ENCODE measurements around the gene SMTN.
"Not testable (repeated sequence)": the region's sequence is repeated elsewhere in the genome, so short reads cannot be mapped to it uniquely, and the experiment has no call there.

Gene SMTN

DNA sequence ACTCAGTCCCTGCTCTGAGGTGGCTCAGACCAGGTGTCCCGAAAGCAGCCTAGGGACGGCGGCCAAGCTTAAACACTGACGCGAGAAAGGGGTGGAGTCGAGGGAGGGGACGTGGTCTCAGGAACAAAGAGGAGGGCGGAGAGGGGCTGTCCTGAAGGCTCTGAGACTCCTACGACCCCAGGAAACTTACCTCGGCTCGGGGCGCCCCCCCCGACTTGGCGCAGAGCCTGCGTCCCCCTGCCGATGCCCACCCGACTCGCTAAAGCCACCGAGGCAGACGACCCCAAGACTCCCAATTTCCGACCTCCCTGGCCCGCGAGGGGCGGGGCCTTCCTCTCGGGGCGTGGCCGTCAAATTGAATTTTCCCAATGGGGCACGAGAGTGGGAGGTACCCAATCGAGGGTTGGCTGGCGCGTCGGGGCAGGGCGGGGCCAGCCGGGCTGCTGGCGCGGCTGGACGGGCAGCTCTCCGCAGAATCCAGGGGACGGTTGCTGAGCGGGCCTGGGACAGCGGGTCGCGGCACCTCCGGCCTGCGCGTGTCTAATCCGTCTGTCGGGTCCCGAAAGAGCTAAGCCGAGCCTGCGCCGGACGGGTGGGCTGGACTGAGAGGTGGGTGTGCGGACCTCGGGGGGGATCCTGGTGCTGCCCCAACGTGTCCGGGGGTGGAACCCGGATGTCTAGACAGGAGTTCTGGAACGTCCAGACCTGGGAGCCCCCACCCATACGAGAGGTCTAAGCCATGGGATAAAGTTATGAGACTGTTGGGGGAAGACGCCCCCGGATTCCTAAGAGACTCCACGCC lies at the start of gene SMTN:
Gene SMTN, plus strand, starts transcription at position 471 of the 802 bp plus-strand sequence. CDS start 1,941 bp downstream, outside the sequence.
- peak; percentile 94 for DNase-seq

GRCh38 chr22:31036671-31037550 lies 44.2 kb upstream of the SMTN start:
- no peak for DNase-seq

DNA sequence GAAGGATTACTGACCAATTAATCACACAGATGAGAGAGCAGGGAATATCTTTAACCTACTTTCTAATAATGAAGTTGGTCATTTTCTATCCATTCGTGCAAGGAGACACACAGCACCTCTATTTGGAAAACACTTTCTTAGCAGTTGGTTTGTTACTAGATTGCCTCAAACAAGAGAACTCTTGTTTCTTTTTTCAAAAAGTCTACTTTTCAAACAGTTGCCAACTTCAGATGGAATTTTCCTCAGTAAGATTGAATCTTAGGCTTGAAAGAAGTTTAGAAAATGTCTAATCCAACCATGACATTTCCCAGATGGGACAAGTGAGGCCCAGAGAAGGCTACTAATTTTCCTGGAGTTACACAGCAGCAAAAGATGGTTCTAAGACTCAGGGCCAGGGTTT lies 42.4 kb upstream of the SMTN start:
- DNase-seq: no peak

DNA sequence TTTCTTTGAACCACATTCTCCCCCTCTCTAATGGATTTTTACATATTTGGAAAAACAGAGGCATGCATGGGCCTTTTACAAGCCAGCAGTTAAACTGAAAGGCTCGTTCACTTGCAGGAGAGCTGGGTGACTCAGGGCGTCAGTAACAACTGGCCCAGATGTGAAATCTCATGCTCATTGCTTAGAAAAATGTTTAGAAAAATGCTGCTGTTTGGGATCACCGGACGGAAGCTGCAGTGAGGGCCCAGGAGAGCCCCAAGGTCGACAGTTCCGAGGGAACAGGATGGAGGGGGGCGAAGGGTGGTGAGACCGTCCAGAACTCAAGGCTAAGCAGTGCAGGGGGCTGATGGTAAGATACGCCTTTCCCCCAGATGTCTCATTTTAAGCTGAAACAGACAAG lies 41.7 kb upstream of the SMTN start:
- DNase-seq: no peak

GRCh38 chr22:31040542-31041398 lies 40.3 kb upstream of the SMTN start:
- no peak for DNase-seq

DNA sequence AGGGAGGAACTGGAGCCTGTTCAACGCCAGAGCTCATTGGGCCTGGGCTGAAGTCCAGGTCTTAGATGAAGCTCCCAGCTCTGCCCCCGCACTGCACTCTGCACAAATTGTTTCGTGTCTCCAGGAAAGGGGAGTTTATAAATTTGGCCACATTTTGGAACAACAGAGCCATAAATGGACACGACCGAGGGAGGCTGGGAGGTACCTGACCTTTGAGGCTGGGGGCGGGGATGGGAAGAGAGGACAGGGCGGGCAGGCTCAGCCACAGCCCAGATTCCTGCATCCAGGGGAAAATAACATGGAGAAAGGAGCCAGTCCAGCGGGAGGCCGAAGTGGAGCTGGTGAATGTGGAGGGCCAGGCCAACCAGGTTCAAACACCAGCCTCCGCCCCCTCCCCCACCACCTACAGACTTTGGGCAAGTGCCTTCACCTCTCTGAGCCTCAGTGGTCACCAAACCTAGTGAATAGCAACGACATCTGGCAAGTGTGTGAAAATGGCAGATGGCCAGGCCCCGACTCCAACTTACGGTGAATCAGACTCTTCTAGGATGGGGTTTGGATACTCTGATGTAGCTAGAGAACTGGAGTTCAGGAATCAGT lies 36.8 kb upstream of the SMTN start:
- DNase-seq: no peak

DNA sequence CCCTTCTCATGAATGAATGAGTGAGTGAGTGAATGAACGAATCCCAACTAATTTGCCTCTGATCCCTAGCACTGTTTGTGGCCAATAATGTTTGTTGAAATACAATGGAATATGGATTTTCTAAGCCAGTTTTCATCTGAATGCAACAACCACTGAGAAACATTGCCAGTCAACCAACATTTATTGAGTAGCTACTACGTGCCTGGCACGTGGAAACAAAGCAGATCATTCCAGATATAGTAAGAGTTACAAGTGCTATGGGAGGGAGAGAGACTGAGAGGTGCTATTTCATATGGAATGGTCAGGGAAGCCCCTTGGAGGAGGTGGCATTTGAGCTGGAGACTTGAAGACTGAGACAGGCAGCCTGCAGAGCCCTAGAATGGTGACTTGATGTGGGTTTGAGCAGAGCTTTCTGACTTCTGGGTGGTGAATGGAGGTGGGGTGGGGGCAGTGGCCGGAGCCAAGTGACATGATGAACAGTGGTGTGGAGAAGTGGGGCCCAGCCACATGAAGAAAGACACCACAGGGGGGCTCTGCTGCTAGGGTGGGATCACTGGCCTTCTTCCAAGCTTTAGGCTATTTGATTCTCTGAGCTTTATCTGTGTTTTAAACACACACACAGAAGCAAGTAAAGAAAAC lies 35.1 kb upstream of the SMTN start:
- DNase-seq: no peak

- no peak for DNase-seq
Measured at GRCh38 chr22:31046539-31047226, 34.4 kb upstream of the SMTN start.

DNA sequence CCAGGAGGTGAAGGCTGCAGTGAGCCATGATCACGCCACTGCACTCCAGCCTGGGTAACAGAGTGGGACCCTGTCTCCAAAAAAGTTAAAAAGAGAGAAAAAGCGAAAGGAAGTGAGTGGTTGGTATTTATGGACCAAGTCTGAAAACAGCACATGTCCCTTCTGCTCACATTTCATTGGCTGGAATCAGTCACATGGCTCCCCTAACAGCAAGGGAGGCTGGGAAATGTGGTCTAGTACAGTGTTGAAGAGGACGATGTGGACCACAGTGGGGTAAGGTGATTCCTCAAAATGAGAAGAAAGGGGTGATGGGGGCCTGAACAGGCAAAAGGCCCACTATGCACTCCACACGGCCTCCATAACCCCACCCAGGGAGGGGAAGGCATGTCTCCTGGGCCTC lies 32.5 kb upstream of the SMTN start:
- no peak for DNase-seq

- no peak for DNase-seq
Measured at GRCh38 chr22:31049815-31050420, 31.2 kb upstream of the SMTN start.

GRCh38 chr22:31055117-31055634 lies 25.9 kb upstream of the SMTN start:
- no peak for DNase-seq

- no peak for DNase-seq
Measured at GRCh38 chr22:31055635-31056159, 25.4 kb upstream of the SMTN start.

- DNase-seq: no peak
Measured at GRCh38 chr22:31056986-31057599, 24.0 kb upstream of the SMTN start.

DNA sequence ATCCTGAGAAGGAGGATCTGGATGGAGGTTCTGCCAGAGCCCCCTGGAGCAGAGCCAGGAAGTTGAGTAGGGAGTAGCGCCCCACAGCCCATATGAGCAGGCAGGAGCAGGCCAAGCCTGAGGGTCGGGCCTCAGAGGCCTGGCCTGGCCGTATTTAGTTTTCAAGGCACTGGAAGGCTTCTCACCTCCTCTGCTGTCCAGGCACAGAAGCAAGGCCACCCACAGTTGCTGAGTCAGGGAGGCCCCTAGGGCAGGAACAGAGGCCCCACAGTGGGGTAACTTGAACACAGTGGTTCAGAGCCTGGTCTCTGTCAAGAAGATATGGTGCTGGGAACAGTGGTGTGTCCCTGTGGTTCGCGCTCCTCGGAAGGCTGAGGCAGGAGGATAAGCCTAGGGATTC lies 21.5 kb upstream of the SMTN start:
- not testable (repeated sequence) for DNase-seq

DNA sequence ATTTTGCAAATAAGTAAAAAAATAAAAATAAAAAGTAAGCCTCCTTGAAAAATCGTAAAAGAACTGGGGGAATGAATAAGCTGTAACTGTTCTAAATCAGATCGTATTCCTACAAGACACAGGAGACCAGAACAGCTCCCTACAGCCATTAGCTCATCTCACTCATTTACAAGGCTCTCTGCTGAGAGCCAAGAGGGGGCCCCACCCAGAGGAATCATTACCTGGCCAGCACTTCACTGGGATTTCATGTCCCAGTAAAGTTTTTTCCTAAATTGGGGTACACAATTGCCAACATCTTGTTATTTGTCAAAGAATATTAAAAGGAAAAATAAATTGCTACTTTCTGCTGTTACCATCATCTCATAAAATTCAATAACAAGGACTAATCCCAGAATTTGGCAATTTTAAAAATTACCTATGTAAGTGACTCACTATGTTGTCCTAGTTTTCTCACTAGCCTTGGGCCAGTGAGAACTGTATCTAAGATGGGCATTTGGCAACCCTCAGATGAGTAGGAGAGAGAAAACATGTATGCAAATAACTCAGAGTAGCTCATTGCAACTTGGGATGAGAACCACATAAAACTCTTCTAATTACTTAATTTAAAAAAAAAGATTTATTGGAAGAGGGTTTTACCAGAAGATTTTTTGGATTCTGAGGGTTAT lies 18.4 kb upstream of the SMTN start:
- no peak for DNase-seq

- DNase-seq: peak; percentile 62
Measured at GRCh38 chr22:31064369-31064768, 16.7 kb upstream of the SMTN start.

GRCh38 chr22:31068970-31069369 lies 12.1 kb upstream of the SMTN start:
- DNase-seq: no peak

GRCh38 chr22:31069691-31070314 lies 11.3 kb upstream of the SMTN start:
- not testable (repeated sequence) for DNase-seq

- DNase-seq: not testable (repeated sequence)
Measured at GRCh38 chr22:31073125-31073524, 8.0 kb upstream of the SMTN start.
